GM12872 (cell line): Measurements from ENCODE around the gene ANKRD6.

Experiments used
- CTCF ChIP-seq: IDR thresholded peaks from 3 replicates; pipeline ENCODE4 v1.5.1; 2011; ENCODE audit warnings: low read depth, mild to moderate bottlenecking, low read length, moderate library complexity; ENCODE audit not compliant: insufficient read depth

The ANKRD6 gene

GRCh38 chr6:89414215-89414614 is 18.7 kb upstream of the ANKRD6 start:
- no peak for TF ChIP-seq CTCF

- TF ChIP-seq CTCF: no peak
Measured at GRCh38 chr6:89415185-89415584, 17.8 kb upstream of the ANKRD6 start.

GRCh38 chr6:89416796-89417195 is 16.2 kb upstream of the ANKRD6 start:
- TF ChIP-seq CTCF: no peak

DNA sequence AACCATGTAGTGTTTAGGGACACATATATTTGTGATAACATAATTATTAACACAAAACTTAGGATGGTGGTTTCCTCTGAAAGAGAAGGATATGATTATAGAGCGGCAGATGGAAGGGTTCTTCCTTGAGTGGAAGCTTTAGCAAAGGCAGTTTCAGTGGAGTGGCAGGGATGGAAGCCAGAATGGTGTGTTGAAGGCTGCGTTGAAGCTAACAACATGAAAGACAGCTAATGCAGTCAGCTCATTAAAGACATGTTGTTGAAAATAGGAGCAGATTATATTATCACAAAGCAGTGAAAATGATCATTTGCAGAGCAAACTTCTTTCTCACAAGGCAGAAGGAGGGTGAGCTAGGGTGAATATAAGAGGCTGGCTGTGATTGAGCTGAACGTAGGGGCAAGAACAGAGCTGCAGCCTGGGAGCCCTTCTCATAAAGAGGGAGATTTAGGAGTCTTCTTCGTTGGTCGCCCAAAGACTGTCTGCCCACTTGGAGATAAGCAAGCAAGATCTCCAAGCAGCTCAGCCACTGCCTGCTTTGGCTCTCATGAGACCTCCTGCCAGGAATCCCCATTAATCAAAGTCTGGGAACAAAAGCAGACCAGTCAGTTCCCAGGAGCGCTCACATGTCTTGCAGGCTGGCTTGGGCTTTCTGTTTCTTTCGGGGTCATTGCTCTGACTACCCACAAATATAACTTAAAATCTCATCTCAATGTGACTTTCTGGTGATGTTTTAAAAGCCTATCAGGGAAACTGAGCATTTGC is 2.6 kb upstream of the ANKRD6 start:
- TF ChIP-seq CTCF: no peak

- no peak for TF ChIP-seq CTCF
Measured at GRCh38 chr6:89433252-89434149, 549 bp downstream of the ANKRD6 start.

GRCh38 chr6:89434150-89434499 is 1.2 kb downstream of the ANKRD6 start:
- no peak for TF ChIP-seq CTCF

GRCh38 chr6:89434954-89435353 is 2.0 kb downstream of the ANKRD6 start:
- TF ChIP-seq CTCF: no peak
